Suprapubic skin (tissue), 4 donors: ENCODE data around the gene UNC13B.

ENCODE experiments used
- POLR2A ChIP-seq, 2 donors: fragments of 450-650 bp; IDR thresholded peaks; one replicate each; pipeline ENCODE4 v1.6.1; 2017; ENCODE audit warnings: antibody characterized with exemption in 2 of 2, mild to moderate bottlenecking in 2 of 2, moderate library complexity in 2 of 2
- POLR2AphosphoS5 ChIP-seq, 3 donors: sonication (generic); formaldehyde crosslinking; IDR thresholded peaks; one replicate each; pipeline ENCODE4 v1.6.1; 2017; ENCODE audit warnings: antibody characterized with exemption in 3 of 3
- TF ChIP-seq, protein P1 (sequence below), 2 donors: fragments of 200-600 bp in 1 of 2; fragments of 450-650 bp in 1 of 2; sonication (generic) in 1 of 2; IDR thresholded peaks; one replicate each; pipeline ENCODE4 v1.5.1; 2016 to 2019; ENCODE audit warnings: antibody characterized with exemption in 2 of 2, mild to moderate bottlenecking in 1 of 2, moderate library complexity in 1 of 2

GRCh38 chr9:35385042-35385441 lies 223.2 kb downstream of the UNC13B start:
- no peak for TF ChIP-seq POLR2A (IDR thresholded peaks at IDR 0.05)
- TF ChIP-seq, protein P1, sequence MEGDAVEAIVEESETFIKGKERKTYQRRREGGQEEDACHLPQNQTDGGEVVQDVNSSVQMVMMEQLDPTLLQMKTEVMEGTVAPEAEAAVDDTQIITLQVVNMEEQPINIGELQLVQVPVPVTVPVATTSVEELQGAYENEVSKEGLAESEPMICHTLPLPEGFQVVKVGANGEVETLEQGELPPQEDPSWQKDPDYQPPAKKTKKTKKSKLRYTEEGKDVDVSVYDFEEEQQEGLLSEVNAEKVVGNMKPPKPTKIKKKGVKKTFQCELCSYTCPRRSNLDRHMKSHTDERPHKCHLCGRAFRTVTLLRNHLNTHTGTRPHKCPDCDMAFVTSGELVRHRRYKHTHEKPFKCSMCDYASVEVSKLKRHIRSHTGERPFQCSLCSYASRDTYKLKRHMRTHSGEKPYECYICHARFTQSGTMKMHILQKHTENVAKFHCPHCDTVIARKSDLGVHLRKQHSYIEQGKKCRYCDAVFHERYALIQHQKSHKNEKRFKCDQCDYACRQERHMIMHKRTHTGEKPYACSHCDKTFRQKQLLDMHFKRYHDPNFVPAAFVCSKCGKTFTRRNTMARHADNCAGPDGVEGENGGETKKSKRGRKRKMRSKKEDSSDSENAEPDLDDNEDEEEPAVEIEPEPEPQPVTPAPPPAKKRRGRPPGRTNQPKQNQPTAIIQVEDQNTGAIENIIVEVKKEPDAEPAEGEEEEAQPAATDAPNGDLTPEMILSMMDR (IDR thresholded peaks at IDR 0.05), result no peak
- TF ChIP-seq POLR2AphosphoS5 (IDR thresholded peaks at IDR 0.05), result no peak
